Tibial artery (tissue), 4 donors: Measurements from ENCODE around the gene HSD17B7.

Experiments used
- DNase-seq, 2 donors: peaks; one replicate each; pipeline ENCODE4 v3.0.0-alpha.2; 2019
- H3K27ac ChIP-seq, 2 donors: fragments of 200-600 bp; sonication (generic) in 1 of 2; 1 replicate in 1 of 2; 2 replicates in 1 of 2; pipeline ENCODE4 v1.5.1; 2018 to 2019; ENCODE audit warnings: mild to moderate bottlenecking in 1 of 2
- H3K27me3 ChIP-seq, 2 donors: fragments of 200-600 bp; sonication (generic) in 1 of 2; one replicate each; pipeline versions ENCODE4 v1.5.1 to v1.6.0; 2016 to 2019
- H3K36me3 ChIP-seq, 3 donors: fragments of 200-600 bp; sonication (generic) in 2 of 3; one replicate each; pipeline ENCODE4 v1.5.1; 2016 to 2019; ENCODE audit warnings: mild to moderate bottlenecking in 2 of 3
- H3K4me1 ChIP-seq, 4 donors: fragments of 200-600 bp; sonication (generic) in 2 of 4; 1 replicate in 3 of 4; 2 replicates in 1 of 4; pipeline ENCODE4 v1.5.1; 2016 to 2019
- H3K4me3 ChIP-seq, 2 donors: fragments of 200-600 bp; sonication (generic) in 1 of 2; 1 replicate in 1 of 2; 2 replicates in 1 of 2; pipeline ENCODE4 v1.5.1; 2018 to 2019; ENCODE audit warnings: mild to moderate bottlenecking in 2 of 2
- H3K9me3 ChIP-seq, 3 donors: fragments of 200-600 bp; sonication (generic) in 1 of 3; one replicate each; pipeline ENCODE4 v1.5.1; 2016 to 2019
- CTCF ChIP-seq, 2 experiments: fragments of 200-600 bp in 1 of 2; fragments of 450-650 bp in 1 of 2; IDR thresholded peaks; one replicate each; pipeline ENCODE4 v1.5.1; 2017 to 2019; ENCODE audit warnings: antibody characterized with exemption in 2 of 2, mild to moderate bottlenecking in 1 of 2, moderate library complexity in 1 of 2
- intact Hi-C: fragments of 100-400 bp; cut with DNase I; formaldehyde crosslinking; loops from one replicate; pipeline ENCODE4 v1.15.0; 2023; ENCODE audit warnings: low total_unique reads

Gene HSD17B7

GRCh38 chr1:162859191-162859590 is 68.7 kb downstream of the HSD17B7 start:
- Histone ChIP-seq H3K27me3 (no peaks in the 10 kb centered on the region), H3K4me3 (no peak overlapping the region), H3K27ac (peak overlapping the region; percentile 86 to 88), H3K9me3 (no peaks in the 10 kb centered on the region), H3K4me1 (peaks cover 0 to 86% (median 26%) of the 10 kb centered on the region in 4 donors), H3K36me3 (no peaks in the 10 kb centered on the region)
- no peak for DNase-seq
- no peak for TF ChIP-seq CTCF (IDR thresholded peaks at IDR 0.05)
- intact Hi-C loops, result no loop called here

DNA sequence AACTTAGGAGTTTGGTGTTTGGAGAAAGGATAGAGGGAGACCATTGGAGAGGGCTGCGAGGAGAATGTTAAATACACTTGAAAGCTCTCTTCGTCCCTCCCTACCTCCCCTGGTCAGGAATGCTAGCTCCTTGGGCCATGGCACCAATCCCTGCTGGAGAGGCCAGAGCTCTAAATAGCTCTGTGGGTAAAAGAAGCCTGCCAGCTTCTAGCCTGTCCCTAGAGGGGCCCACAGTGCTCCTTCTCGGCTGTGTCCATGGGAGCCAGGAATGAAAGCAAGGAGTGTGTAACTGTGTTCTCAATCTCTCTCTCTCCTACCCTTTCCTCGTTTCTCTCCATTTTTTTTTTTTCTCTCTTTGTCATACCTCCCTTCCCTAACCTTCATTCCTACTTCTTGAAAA is 70.6 kb downstream of the HSD17B7 start, which contains the start of gene CCDC190:
CCDC190 (minus strand) TSS at position 75 of the 400 bp plus-strand sequence. CDS start 1,529 bp downstream, outside the sequence.
- intact Hi-C loops, result loop anchor here (5.0 kb wide), 1 partner anchor 311 kb away; no protein-coding TSS in a partner anchor
- DNase-seq, result peak; percentile 63 to 91
- peaks cover 0 to 70% (median 26%) of the 10 kb centered on the region in 4 donors for H3K4me1 ChIP-seq
- H3K27ac ChIP-seq, result peak within 1 kb of the TSS; percentile 86 to 88
- H3K36me3 ChIP-seq, result no peaks in the 10 kb centered on the region
- H3K4me3 ChIP-seq, result peak within 1 kb of the TSS in 1 of 2 donors; percentile 27
- TF ChIP-seq CTCF (IDR thresholded peaks at IDR 0.05), result no peak
- H3K27me3 ChIP-seq, result no peaks in the 10 kb centered on the region
- no peaks in the 10 kb centered on the region for H3K9me3 ChIP-seq

- intact Hi-C loops, result loop anchor here (5.0 kb wide), 1 partner anchor 311 kb away; no protein-coding TSS in a partner anchor
- Histone ChIP-seq H3K27me3 (no peaks in the 10 kb centered on the region), H3K4me3 (peak overlapping the region in 1 of 2 donors; percentile 27), H3K27ac (peak overlapping the region; percentile 86 to 88), H3K9me3 (no peaks in the 10 kb centered on the region), H3K36me3 (no peaks in the 10 kb centered on the region), H3K4me1 (peaks cover 0 to 65% (median 26%) of the 10 kb centered on the region in 4 donors)
- DNase-seq, result no peak
- TF ChIP-seq CTCF (IDR thresholded peaks at IDR 0.05), result no peak
These were observed 71.1 kb downstream of the HSD17B7 start for GRCh38 chr1:162861625-162862024.
